GM19455 (cell line): ENCODE results near the gene CLCA4.
A peak's percentile ranks its signal among the peaks of the same experiment; 100 is the strongest.
"Not testable (repeated sequence)": the region's sequence is repeated elsewhere in the genome, so short reads cannot be mapped to it uniquely, and the experiment has no call there.

Source experiments
- ATAC-seq: cut with Tn5 transposase; IDR thresholded peaks from one replicate; pipeline ENCODE4 v1.9.1; 2021; ENCODE audit not compliant: unreplicated experiment

Gene CLCA4

GRCh38 chr1:86596741-86597290 is 49.9 kb downstream of the CLCA4 start:
- ATAC-seq = no peak

- not testable (repeated sequence) for ATAC-seq
Observed at GRCh38 chr1:86606080-86606479, 59.2 kb downstream of the CLCA4 start.

- ATAC-seq = no peak
Observed at GRCh38 chr1:86616433-86616832, 69.6 kb downstream of the CLCA4 start.

GRCh38 chr1:86616871-86617270 is 70.0 kb downstream of the CLCA4 start:
- ATAC-seq = peak; percentile 100

GRCh38 chr1:86618358-86618757 is 71.5 kb downstream of the CLCA4 start:
- no peak for ATAC-seq

- no peak for ATAC-seq
Observed at GRCh38 chr1:86619313-86619712, 72.4 kb downstream of the CLCA4 start.

- ATAC-seq = no peak
Observed at GRCh38 chr1:86621286-86621685, 74.4 kb downstream of the CLCA4 start.
